Endodermal cell (in vitro differentiated cells): ENCODE measurements around the gene CYB5D1. TPM values are rescaled to one million over a fixed set of nuclear protein-coding genes. Genes with fewer than 3 reads are reported as not detected.

ENCODE experiments used
- DNase-seq: peaks from one replicate; pipeline ENCODE4 v3.0.0-alpha.2; 2017
- H3K27ac ChIP-seq: 2 replicates; pipeline ENCODE4 v1.5.1; 2013; ENCODE audit warnings: mild to moderate bottlenecking, low read depth, low read length, moderate library complexity
- H3K27me3 ChIP-seq: 2 replicates; pipeline ENCODE4 v1.6.1; 2013; ENCODE audit warnings: mild to moderate bottlenecking, low read length, moderate library complexity; ENCODE audit not compliant: insufficient read depth, control insufficient read depth, poor library complexity, severe bottlenecking
- H3K36me3 ChIP-seq: 2 replicates; pipeline ENCODE4 v1.7.0; 2013; ENCODE audit warnings: mild to moderate bottlenecking, low read length, moderate library complexity; ENCODE audit not compliant: control insufficient read depth, insufficient read depth
- H3K4me1 ChIP-seq: one replicate; pipeline ENCODE4 v1.7.0; 2013; ENCODE audit warnings: low read length; ENCODE audit not compliant: control insufficient read depth, insufficient read depth
- H3K4me3 ChIP-seq: 2 replicates; pipeline ENCODE4 v1.5.1; 2013; ENCODE audit warnings: mild to moderate bottlenecking, low read length, moderate library complexity
- H3K9ac ChIP-seq: 2 replicates; pipeline ENCODE4 v1.6.1; 2013; ENCODE audit warnings: mild to moderate bottlenecking, low read length, moderate library complexity; ENCODE audit not compliant: poor library complexity, severe bottlenecking; ENCODE audit errors: extremely low read depth
- H3K9me3 ChIP-seq: 2 replicates; pipeline ENCODE4 v1.6.1; 2013; ENCODE audit warnings: mild to moderate bottlenecking, low read length, moderate library complexity; ENCODE audit not compliant: control insufficient read depth
- H3K27ac Mint-ChIP-seq: 2 replicates; pipeline ENCODE4 v1.8.0; 2020; ENCODE audit warnings: mixed read lengths
- H3K27me3 Mint-ChIP-seq: 2 replicates; pipeline ENCODE4 v1.8.0; 2021; ENCODE audit warnings: mild to moderate bottlenecking, mixed read lengths; ENCODE audit not compliant: insufficient read depth
- H3K36me3 Mint-ChIP-seq: 2 replicates; pipeline ENCODE4 v1.8.0; 2020; ENCODE audit warnings: low read depth, mixed read lengths
- H3K4me1 Mint-ChIP-seq: 2 replicates; pipeline ENCODE4 v1.8.0; 2020; ENCODE audit warnings: mixed read lengths
- H3K4me3 Mint-ChIP-seq: 2 replicates; pipeline ENCODE4 v1.8.0; 2020; ENCODE audit warnings: mild to moderate bottlenecking, moderate library complexity, mixed read lengths
- H3K9me3 Mint-ChIP-seq: 2 replicates; pipeline ENCODE4 v1.8.0; 2020; ENCODE audit warnings: mild to moderate bottlenecking, mixed read lengths
- CTCF ChIP-seq: fragments of 200-600 bp; sonication (generic); conservative IDR thresholded peaks from 2 replicates; pipeline ENCODE4 v1.5.0; 2021; ENCODE audit warnings: antibody characterized with exemption, mild to moderate bottlenecking
- WGBS, 2 experiments: methylation state at CpG; one replicate each; pipeline versions ENCODE4 v1.1.5 to v1.1.7; 2013; ENCODE audit warnings: missing lambda C conversion rate in 2 of 2, mixed read lengths in 1 of 2; ENCODE audit not compliant: insufficient coverage in 1 of 2, insufficient read length in 1 of 2; 5-methylcytosine and 5-hydroxymethylcytosine counted together
- total RNA-seq, 2 donors: library from RNA; stranded (reverse); fragmentation: NEBNext Ultra II Directional in 1 of 2; extraction: Animal tissue kit (Norgen Biotek cat#: 25700) in 1 of 2; gene quantifications; 2 replicates in 1 of 2; 3 replicates in 1 of 2; pipeline ENCODE4 v1.2.1, GENCODE V29; 2021

CYB5D1 gene
- total RNA-seq, 2 donors from 2014 or later = 10.6 to 12.9 TPM

DNA sequence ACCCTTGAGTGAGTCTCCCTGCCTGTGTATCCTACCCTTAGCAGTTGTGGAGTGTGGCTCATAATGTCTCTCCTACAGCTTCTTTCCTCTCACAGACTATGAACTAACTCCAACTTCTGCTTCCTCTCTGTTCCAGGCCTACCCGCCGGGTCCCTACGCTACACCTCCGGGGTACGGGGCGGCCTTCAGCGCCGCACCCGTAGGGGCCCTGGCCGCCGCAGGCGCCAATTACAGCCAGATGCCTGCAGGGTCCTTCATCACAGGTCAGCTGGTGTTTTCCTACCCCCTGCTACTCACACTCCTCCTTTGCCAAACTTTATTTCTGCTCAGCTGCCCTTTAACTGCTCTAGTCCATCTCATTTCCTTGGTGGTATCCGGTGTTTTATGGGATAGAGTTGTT lies 52.9 kb downstream of the CYB5D1 start:
- no peak for DNase-seq
- Histone ChIP-seq H3K4me3 (no peak overlapping the region), H3K36me3 (peaks cover 42% of the 10 kb centered on the region), H3K9me3 (no peaks in the 10 kb centered on the region), H3K9ac (no peak overlapping the region), H3K4me1 (no peaks in the 10 kb centered on the region), H3K27me3 (no peaks in the 10 kb centered on the region), H3K27ac (no peak overlapping the region)
- no peaks in the 10 kb centered on the region for H3K9me3 Mint-ChIP-seq
- H3K27ac Mint-ChIP-seq = no peak overlapping the region
- H3K36me3 Mint-ChIP-seq = peaks cover 41% of the 10 kb centered on the region
- H3K4me1 Mint-ChIP-seq = peaks cover 5% of the 10 kb centered on the region
- WGBS, 2 experiments = 95 to 97% methylated on average over 12 to 13 of the region's 13 CpGs
- peaks cover 16% of the 10 kb centered on the region for H3K27me3 Mint-ChIP-seq
- no peak overlapping the region for H3K4me3 Mint-ChIP-seq
- TF ChIP-seq CTCF = no peak

GRCh38 chr17:7911116-7911515 lies 53.3 kb downstream of the CYB5D1 start:
- no peaks in the 10 kb centered on the region for H3K9me3 Mint-ChIP-seq
- H3K4me3 ChIP-seq = no peak overlapping the region
- H3K36me3 Mint-ChIP-seq = peaks cover 39% of the 10 kb centered on the region
- peaks cover 17% of the 10 kb centered on the region for H3K27me3 Mint-ChIP-seq
- no peak overlapping the region for H3K4me3 Mint-ChIP-seq
- H3K4me1 ChIP-seq = no peaks in the 10 kb centered on the region
- peaks cover 38% of the 10 kb centered on the region for H3K36me3 ChIP-seq
- no peak overlapping the region for H3K27ac ChIP-seq
- no peak overlapping the region for H3K9ac ChIP-seq
- no peaks in the 10 kb centered on the region for H3K27me3 ChIP-seq
- peaks cover 5% of the 10 kb centered on the region for H3K4me1 Mint-ChIP-seq
- no peak for DNase-seq
- H3K27ac Mint-ChIP-seq = no peak overlapping the region
- H3K9me3 ChIP-seq = no peaks in the 10 kb centered on the region
- 86 to 90% methylated on average over 3 to 8 of the region's 9 CpGs for WGBS, 2 experiments
- TF ChIP-seq CTCF = no peak

Other genes starting within 250 kb of the CYB5D1 start
- 10 to 100 TPM; 52.1 to 53.9 TPM for gene FXR2, start 243.1 kb upstream of the CYB5D1 start, total RNA-seq
- 100 to 1,000 TPM in 1 of 2 donors, 10 to 100 TPM in 1; 82.7 to 103 TPM for gene SAT2, start 230.2 kb upstream of the CYB5D1 start, total RNA-seq
- 1 to 10 TPM in 1 of 2 donors, under 1 TPM in 1; 0.77 to 1.9 TPM for gene SHBG, start 227.9 kb upstream of the CYB5D1 start, total RNA-seq
- 1 to 10 TPM; 6.4 to 7.5 TPM for gene ATP1B2, start 207.1 kb upstream of the CYB5D1 start, total RNA-seq
- gene TP53, start 170.5 kb upstream of the CYB5D1 start, total RNA-seq = 100 to 1,000 TPM; 113 to 130 TPM
- 10 to 100 TPM; 21.7 to 30.8 TPM for gene WRAP53, start 169.5 kb upstream of the CYB5D1 start, total RNA-seq
- 10 to 100 TPM; 12.8 to 15.0 TPM for gene EFNB3, start 152.8 kb upstream of the CYB5D1 start, total RNA-seq
- under 1 TPM; 0.42 to 0.69 TPM for gene DNAH2, start 140.3 kb upstream of the CYB5D1 start, total RNA-seq
- 10 to 100 TPM; 53.3 to 60.3 TPM for gene KDM6B, start 23.8 kb upstream of the CYB5D1 start, total RNA-seq
- gene TMEM88, start 2.9 kb upstream of the CYB5D1 start, total RNA-seq = 10 to 100 TPM; 16.8 to 26.8 TPM
- 10 to 100 TPM; 38.9 to 44.8 TPM for gene NAA38, start 444 bp upstream of the CYB5D1 start, total RNA-seq
- gene CHD3, start 30.8 kb downstream of the CYB5D1 start, total RNA-seq = 10 to 100 TPM; 55.0 to 64.1 TPM
- 1 to 10 TPM; 1.1 to 1.6 TPM for gene RNF227, start 58.3 kb downstream of the CYB5D1 start, total RNA-seq
- 1 to 10 TPM; 4.0 to 6.5 TPM for gene KCNAB3, start 71.9 kb downstream of the CYB5D1 start, total RNA-seq
- 100 to 1,000 TPM; 150 to 170 TPM for gene TRAPPC1, start 73.9 kb downstream of the CYB5D1 start, total RNA-seq
- 10 to 100 TPM; 47.5 to 57.4 TPM for gene CNTROB, start 74.2 kb downstream of the CYB5D1 start, total RNA-seq
- gene GUCY2D, start 144.6 kb downstream of the CYB5D1 start, total RNA-seq = 1 to 10 TPM; 1.2 to 1.6 TPM
- not detected for gene ALOX15B, start 181.1 kb downstream of the CYB5D1 start, total RNA-seq
- gene ALOX12B, start 229.7 kb downstream of the CYB5D1 start, total RNA-seq = 1 to 10 TPM in 1 of 2 donors, under 1 TPM in 1; 0.95 to 1.2 TPM